Glutamatergic neuron (in vitro differentiated cells): Measurements from ENCODE around the gene SUGCT. TPM values are rescaled to one million over a fixed set of nuclear protein-coding genes. Genes with fewer than 3 reads are reported as not detected.
"Not testable (repeated sequence)": the region's sequence is repeated elsewhere in the genome, so short reads cannot be mapped to it uniquely, and the experiment has no call there.

Source experiments
- DNase-seq: peaks from one replicate; pipeline ENCODE4 v3.0.0; 2022
- H3K27ac Mint-ChIP-seq: one replicate; pipeline ENCODE4 v1.8.0; 2020; ENCODE audit warnings: mild to moderate bottlenecking, mixed read lengths, inconsistent platforms; ENCODE audit not compliant: unreplicated experiment
- H3K27me3 Mint-ChIP-seq: one replicate; pipeline ENCODE4 v1.8.0; 2020; ENCODE audit warnings: mild to moderate bottlenecking, moderate library complexity, mixed read lengths, inconsistent platforms; ENCODE audit not compliant: unreplicated experiment
- H3K36me3 Mint-ChIP-seq: one replicate; pipeline ENCODE4 v1.8.0; 2020; ENCODE audit warnings: mild to moderate bottlenecking, mixed read lengths, inconsistent platforms; ENCODE audit not compliant: unreplicated experiment
- H3K4me1 Mint-ChIP-seq: one replicate; pipeline ENCODE4 v1.8.0; 2020; ENCODE audit warnings: mild to moderate bottlenecking, low read depth, mixed read lengths, inconsistent platforms; ENCODE audit not compliant: unreplicated experiment
- H3K4me3 Mint-ChIP-seq: one replicate; pipeline ENCODE4 v1.8.0; 2020; ENCODE audit warnings: mild to moderate bottlenecking, mixed read lengths, inconsistent platforms; ENCODE audit not compliant: unreplicated experiment
- H3K9me3 Mint-ChIP-seq: one replicate; pipeline ENCODE4 v1.8.0; 2020; ENCODE audit warnings: mild to moderate bottlenecking, moderate library complexity, mixed read lengths, inconsistent platforms; ENCODE audit not compliant: unreplicated experiment
- total RNA-seq: library from RNA; stranded (reverse); fragmentation: NEBNext Ultra II Directional; extraction: Animal tissue kit (Norgen Biotek cat#: 25700); gene quantifications from one replicate; pipeline ENCODE4 v1.2.1, GENCODE V29; 2021; ENCODE audit not compliant: unreplicated experiment
- TF ChIP-seq, protein P1 (sequence below): fragments of 200-600 bp; sonication (generic); IDR thresholded peaks from one replicate; pipeline ENCODE4 v1.5.0; 2021; ENCODE audit not compliant: partially characterized antibody, unreplicated experiment

The SUGCT gene
- total RNA-seq, 1 donor from 2014 or later, result 1.2 TPM

DNA sequence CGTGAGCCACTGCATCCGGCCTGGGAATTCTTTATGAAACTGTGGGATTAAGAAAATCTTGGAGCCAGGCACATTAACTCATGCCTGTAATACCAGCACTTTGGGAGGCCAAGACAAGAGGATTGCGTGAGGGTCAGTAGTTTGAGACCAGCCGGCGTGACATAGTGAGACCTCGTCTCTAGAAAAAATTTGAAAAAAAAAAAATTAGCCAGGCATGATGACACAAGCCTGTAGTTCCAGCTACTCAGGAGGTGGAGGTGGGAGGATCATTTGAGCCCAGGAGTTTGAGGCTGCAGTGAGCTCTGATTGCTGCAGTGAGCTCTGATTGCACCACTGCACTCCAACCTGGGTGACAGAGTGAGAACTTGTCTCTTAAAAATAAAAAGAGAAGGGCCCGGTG lies 69.8 kb downstream of the SUGCT start:
- Mint-ChIP-seq H3K27me3 (no peaks in the 10 kb centered on the region), H3K9me3 (peaks cover 3% of the 10 kb centered on the region), H3K4me1 (no peaks in the 10 kb centered on the region), H3K4me3 (no peak overlapping the region), H3K27ac (no peak overlapping the region), H3K36me3 (no peaks in the 10 kb centered on the region)
- TF ChIP-seq, protein P1, sequence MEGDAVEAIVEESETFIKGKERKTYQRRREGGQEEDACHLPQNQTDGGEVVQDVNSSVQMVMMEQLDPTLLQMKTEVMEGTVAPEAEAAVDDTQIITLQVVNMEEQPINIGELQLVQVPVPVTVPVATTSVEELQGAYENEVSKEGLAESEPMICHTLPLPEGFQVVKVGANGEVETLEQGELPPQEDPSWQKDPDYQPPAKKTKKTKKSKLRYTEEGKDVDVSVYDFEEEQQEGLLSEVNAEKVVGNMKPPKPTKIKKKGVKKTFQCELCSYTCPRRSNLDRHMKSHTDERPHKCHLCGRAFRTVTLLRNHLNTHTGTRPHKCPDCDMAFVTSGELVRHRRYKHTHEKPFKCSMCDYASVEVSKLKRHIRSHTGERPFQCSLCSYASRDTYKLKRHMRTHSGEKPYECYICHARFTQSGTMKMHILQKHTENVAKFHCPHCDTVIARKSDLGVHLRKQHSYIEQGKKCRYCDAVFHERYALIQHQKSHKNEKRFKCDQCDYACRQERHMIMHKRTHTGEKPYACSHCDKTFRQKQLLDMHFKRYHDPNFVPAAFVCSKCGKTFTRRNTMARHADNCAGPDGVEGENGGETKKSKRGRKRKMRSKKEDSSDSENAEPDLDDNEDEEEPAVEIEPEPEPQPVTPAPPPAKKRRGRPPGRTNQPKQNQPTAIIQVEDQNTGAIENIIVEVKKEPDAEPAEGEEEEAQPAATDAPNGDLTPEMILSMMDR, result no peak
- no peak for DNase-seq

DNA sequence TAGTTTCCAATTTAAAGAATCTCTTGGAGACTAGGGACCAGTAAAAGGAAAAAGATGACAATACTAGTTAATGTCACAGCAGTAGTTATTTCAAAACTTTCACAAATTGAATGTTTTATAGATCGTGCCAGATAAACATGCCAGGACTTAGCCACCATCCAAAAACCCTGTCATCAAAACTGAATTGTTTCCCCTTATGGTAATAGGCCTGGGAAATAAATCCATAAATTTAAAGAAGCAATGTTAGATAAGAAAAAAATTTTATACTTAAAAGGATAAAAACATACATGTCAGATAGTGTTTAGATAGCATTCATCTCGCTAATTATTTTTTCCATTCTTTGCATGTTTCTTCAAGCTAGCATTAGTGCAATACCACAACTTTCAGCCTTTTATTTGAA lies 71.2 kb downstream of the SUGCT start:
- H3K27ac Mint-ChIP-seq, result no peak overlapping the region
- H3K36me3 Mint-ChIP-seq, result no peaks in the 10 kb centered on the region
- H3K9me3 Mint-ChIP-seq, result peaks cover 3% of the 10 kb centered on the region
- H3K27me3 Mint-ChIP-seq, result no peaks in the 10 kb centered on the region
- TF ChIP-seq, protein P1, result no peak
- no peaks in the 10 kb centered on the region for H3K4me1 Mint-ChIP-seq
- H3K4me3 Mint-ChIP-seq, result no peak overlapping the region
- no peak for DNase-seq

DNA sequence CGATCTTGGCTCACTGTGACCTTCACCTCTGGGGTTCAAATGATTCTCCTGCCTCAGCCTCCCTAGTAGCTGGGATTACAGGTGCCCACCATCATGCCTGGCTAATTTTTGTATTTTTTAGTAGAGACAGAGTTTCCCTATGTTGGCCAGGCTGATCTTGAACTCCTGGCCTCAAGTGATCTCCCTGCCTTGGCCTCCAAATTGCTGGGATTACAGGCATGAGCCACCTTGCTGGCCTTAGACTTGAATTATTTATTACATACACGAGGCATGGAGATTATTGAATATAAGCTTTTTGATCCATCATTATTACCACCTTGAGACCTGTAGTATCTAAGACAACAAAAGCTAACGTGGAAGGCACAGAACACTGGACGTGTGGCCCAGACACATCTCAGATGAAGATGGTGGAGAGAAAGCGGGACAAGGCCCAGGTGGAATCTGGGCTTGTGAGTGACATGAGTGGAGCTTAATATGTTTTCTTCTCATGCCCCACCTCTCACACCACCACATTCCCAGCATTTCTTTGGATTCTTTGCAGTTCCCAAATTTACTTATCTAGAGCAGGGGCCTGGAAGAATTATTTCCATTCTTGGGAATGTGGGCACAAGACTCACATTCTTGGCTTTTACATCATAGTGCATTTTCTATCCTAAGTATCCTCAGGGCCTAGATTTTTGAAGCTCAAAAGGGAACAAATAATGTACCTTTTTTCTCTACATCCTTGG lies 76.6 kb downstream of the SUGCT start:
- Mint-ChIP-seq H3K27ac (no peak overlapping the region), H3K4me3 (no peak overlapping the region), H3K4me1 (no peaks in the 10 kb centered on the region), H3K27me3 (no peaks in the 10 kb centered on the region), H3K9me3 (peaks cover 3% of the 10 kb centered on the region), H3K36me3 (no peaks in the 10 kb centered on the region)
- no peak for DNase-seq
- TF ChIP-seq, protein P1, result no peak

DNA sequence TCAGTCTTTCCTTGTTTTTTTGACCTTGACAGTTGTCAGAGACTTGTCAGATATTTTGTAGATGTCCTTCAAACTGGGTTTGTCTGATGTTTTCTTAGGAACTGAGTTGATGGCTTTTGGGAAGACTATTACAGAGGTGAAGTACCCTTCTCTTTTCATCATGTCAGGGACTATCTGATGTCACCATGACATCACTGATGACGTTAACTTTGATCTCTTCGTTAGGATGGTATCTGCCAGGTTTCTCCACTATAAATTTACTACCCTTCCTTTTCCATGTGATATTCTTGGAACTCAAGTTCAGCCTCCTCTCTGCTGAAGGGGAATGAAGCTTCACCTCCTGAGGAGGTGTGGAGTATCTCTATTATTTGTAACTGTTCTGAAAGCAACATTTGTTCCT lies 78.5 kb downstream of the SUGCT start:
- H3K27ac Mint-ChIP-seq, result no peak overlapping the region
- TF ChIP-seq, protein P1, result no peak
- H3K4me3 Mint-ChIP-seq, result no peak overlapping the region
- no peaks in the 10 kb centered on the region for H3K9me3 Mint-ChIP-seq
- no peaks in the 10 kb centered on the region for H3K36me3 Mint-ChIP-seq
- no peak for DNase-seq
- H3K4me1 Mint-ChIP-seq, result no peaks in the 10 kb centered on the region
- H3K27me3 Mint-ChIP-seq, result no peaks in the 10 kb centered on the region

DNA sequence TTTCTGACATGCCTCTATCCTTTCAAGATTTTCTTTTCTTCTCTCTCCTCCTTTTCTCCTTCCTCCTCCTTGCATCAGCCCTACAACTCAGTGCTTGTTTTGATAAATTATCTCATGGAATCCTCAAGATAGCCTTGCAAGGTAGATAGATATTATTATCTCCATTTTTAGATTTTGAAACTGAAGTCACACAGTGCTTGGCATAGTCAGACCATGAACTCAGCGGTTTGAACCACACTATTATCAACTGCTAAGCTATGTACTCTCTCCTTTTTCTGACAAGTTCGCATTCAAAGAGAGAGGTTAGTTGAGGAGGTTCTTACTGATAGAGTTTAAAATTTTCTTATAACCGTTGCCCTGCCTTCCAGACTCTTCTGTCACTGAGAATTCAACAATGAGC lies 79.1 kb downstream of the SUGCT start:
- no peak overlapping the region for H3K27ac Mint-ChIP-seq
- TF ChIP-seq, protein P1, result no peak
- no peak for DNase-seq
- H3K27me3 Mint-ChIP-seq, result no peaks in the 10 kb centered on the region
- no peaks in the 10 kb centered on the region for H3K9me3 Mint-ChIP-seq
- no peaks in the 10 kb centered on the region for H3K4me1 Mint-ChIP-seq
- H3K36me3 Mint-ChIP-seq, result no peaks in the 10 kb centered on the region
- H3K4me3 Mint-ChIP-seq, result no peak overlapping the region

DNA sequence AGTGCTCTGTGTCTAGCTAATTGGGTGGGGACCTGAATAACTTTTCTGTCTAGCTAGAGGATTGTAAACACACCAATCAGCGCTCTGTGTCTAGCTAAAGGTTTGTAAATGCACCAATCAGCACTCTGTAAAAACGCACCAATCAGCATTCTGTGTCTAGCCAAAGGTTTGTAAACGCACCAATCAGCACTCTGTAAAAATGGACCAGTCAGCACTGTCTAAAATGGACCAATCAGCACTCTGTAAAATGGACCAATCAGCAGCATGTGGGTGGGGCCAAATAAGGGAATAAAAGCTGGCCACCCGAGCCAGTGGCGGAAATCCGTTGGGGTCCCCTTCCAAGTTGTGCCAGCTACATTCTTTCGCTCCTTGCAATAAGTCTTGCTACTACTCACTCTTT lies 83.8 kb downstream of the SUGCT start:
- H3K36me3 Mint-ChIP-seq, H3K9me3 Mint-ChIP-seq, H3K27me3 Mint-ChIP-seq, H3K4me3 Mint-ChIP-seq, H3K27ac Mint-ChIP-seq, H3K4me1 Mint-ChIP-seq, DNase-seq: not testable (repeated sequence)
